ENCODE results near the gene PSMD12. TPM values are rescaled to one million over a fixed set of nuclear protein-coding genes. Genes with fewer than 3 reads are reported as not detected.

PSMD12 gene
- total RNA-seq, 1 experiment from 2014 or later = 60.0 TPM

DNA sequence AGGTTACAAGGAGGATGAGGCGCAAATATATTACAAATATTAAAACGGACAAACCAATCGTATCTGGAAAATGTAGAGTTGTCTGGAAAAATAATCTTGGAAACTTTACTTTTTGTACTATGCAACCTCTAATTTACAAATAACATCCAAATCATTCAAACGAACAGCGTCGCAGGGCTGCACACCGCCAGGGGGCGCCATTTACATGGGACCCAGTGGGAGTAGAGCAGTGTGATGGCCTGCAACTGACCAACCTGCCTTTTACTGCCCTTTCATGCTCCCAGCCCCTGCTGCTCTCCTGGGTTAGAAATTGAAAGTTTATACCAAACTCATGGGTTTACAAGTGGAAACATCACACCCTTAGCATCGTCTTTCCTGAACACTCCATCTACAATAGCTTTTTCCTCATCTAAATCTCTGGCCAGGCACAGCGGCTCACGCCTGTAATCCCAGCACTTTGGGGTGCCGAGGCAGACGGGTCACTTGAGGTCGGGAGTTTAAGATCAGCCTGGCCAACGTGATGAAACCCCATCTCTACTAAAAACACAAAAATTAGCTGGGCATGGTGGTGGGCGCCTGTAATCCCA lies 20.7 kb upstream of the PSMD12 start:
- peaks cover 10% of the 10 kb centered on the region for H3K79me2 ChIP-seq (ENCODE audit: low read length)

GRCh38 chr17:67385122-67385988 lies 19.0 kb upstream of the PSMD12 start:
- DNase-seq = no peak
- Histone ChIP-seq H3K36me3 (ENCODE audit: low read depth, low read length) (no peaks in the 10 kb centered on the region), H3K9ac (ENCODE audit: low read length) (no peak overlapping the region), H4K20me1 (ENCODE audit: low read length) (no peaks in the 10 kb centered on the region), H3K27ac (ENCODE audit: low read length) (no peak overlapping the region), H3K79me2 (ENCODE audit: low read length) (peaks cover 6% of the 10 kb centered on the region; the same call in 1 of the 2 replicates), H3F3A (ENCODE audit: low read length, unreplicated experiment) (no peaks in the 10 kb centered on the region), H3K4me2 (ENCODE audit: low read length) (no peak overlapping the region), H2AFZ (ENCODE audit: low read length) (no peak overlapping the region), H3K4me3 (ENCODE audit: low read length) (no peak overlapping the region), H3K27me3 (ENCODE audit: low read length) (no peaks in the 10 kb centered on the region), H3K9me2 (replicated peaks; ENCODE audit: low read length) (no peaks in the 10 kb centered on the region), H3K4me1 (ENCODE audit: insufficient read depth, low read length) (peaks cover 7% of the 10 kb centered on the region), H3K9me3 (ENCODE audit: low read length) (no peaks in the 10 kb centered on the region)
- ChIA-PET CTCF (interaction anchor here (0.6 kb wide), 2 partner anchors 35 to 223 kb away, joined by 3 read pairs; no protein-coding TSS in a partner anchor), POLR2A (ENCODE audit: unreplicated experiment) (no interaction called here)
- BruUV-seq (replicated peaks) = no TSS peak
- no peak for ATAC-seq
- intact Hi-C loops (cut with micrococcal nuclease) = no loop called here
- TF ChIP-seq EZH2 (IDR thresholded peaks at IDR 0.05; ENCODE audit: low read length, unreplicated experiment) (no peak), EZH2phosphoT487 (IDR thresholded peaks at IDR 0.05; ENCODE audit: borderline replicate concordance, low read length) (no peak), CTCF (conservative IDR thresholded peaks at IDR 0.05; ENCODE audit: low read depth, low read length) (no peak)

More for the DNA sequence above, 20.7 kb upstream of the PSMD12 start:
- peaks cover 20% of the 10 kb centered on the region for H3K4me1 ChIP-seq (ENCODE audit: insufficient read depth, low read length)
- H3F3A ChIP-seq (ENCODE audit: low read length, unreplicated experiment) = peaks cover 10% of the 10 kb centered on the region
- H3K27me3 ChIP-seq (ENCODE audit: low read length) = no peaks in the 10 kb centered on the region
- H2AFZ ChIP-seq (ENCODE audit: low read length) = no peak overlapping the region
- CTCF ChIA-PET = interaction anchor here (1.0 kb wide), 1 partner anchor 88 kb away, joined by 6 read pairs; no protein-coding TSS in a partner anchor
- H3K27ac ChIP-seq (ENCODE audit: low read length) = peak overlapping the region; percentile 17; the same call in 1 of the 2 replicates
- no peaks in the 10 kb centered on the region for H3K36me3 ChIP-seq (ENCODE audit: low read depth, low read length)
- H3K9me3 ChIP-seq (ENCODE audit: low read length) = no peaks in the 10 kb centered on the region
- H3K4me3 ChIP-seq (ENCODE audit: low read length) = no peak overlapping the region
- H3K9me2 ChIP-seq (replicated peaks; ENCODE audit: low read length) = no peaks in the 10 kb centered on the region
- ATAC-seq (no peak), DNase-seq (peak; percentile 74)
- peak; percentile 99 for TF ChIP-seq CTCF (conservative IDR thresholded peaks at IDR 0.05; ENCODE audit: low read depth, low read length)
- TF ChIP-seq EZH2phosphoT487 (IDR thresholded peaks at IDR 0.05; ENCODE audit: borderline replicate concordance, low read length) = no peak
- intact Hi-C loops (cut with micrococcal nuclease) = no loop called here
- no peak overlapping the region for H3K9ac ChIP-seq (ENCODE audit: low read length)
- no TSS peak for BruUV-seq (replicated peaks)
- H4K20me1 ChIP-seq (ENCODE audit: low read length) = no peaks in the 10 kb centered on the region
- H3K4me2 ChIP-seq (ENCODE audit: low read length) = no peak overlapping the region
- POLR2A ChIA-PET (ENCODE audit: unreplicated experiment) = interaction anchor here (0.6 kb wide), 1 partner anchor 227 kb away, joined by 8 read pairs; no protein-coding TSS in a partner anchor

DNA sequence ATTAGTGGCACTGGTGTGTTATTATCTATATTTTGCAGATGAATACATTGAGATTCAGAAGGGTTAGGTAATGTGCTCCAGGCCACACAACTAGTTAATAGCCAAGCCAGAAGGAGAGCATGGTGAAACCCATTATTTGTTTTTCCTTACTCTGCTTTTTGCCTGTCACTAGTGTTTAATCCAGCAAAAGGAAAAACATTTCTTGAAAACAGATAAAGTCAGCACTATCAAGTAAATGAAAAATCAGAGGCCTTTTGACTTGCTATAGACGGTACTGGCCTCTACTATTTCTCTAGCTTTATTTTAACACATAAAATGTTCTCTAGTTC lies 15.5 kb upstream of the PSMD12 start:
- Histone ChIP-seq H2AFZ (ENCODE audit: low read length) (no peak overlapping the region), H3K27ac (ENCODE audit: low read length) (no peak overlapping the region), H3K9ac (ENCODE audit: low read length) (no peak overlapping the region), H3K4me3 (ENCODE audit: low read length) (no peak overlapping the region), H3F3A (ENCODE audit: low read length, unreplicated experiment) (no peaks in the 10 kb centered on the region), H3K36me3 (ENCODE audit: low read depth, low read length) (no peaks in the 10 kb centered on the region), H3K9me2 (replicated peaks; ENCODE audit: low read length) (no peaks in the 10 kb centered on the region), H3K27me3 (ENCODE audit: low read length) (no peaks in the 10 kb centered on the region), H3K9me3 (ENCODE audit: low read length) (no peaks in the 10 kb centered on the region), H4K20me1 (ENCODE audit: low read length) (0 out of 2 replicates have a peak, but pooled peaks cover 4% of the 10 kb centered on the region), H3K4me2 (ENCODE audit: low read length) (no peak overlapping the region), H3K79me2 (ENCODE audit: low read length) (peaks cover 18% of the 10 kb centered on the region), H3K4me1 (ENCODE audit: insufficient read depth, low read length) (peaks cover 7% of the 10 kb centered on the region)
- DNase-seq (no peak), ATAC-seq (no peak)
- ChIA-PET POLR2A (ENCODE audit: unreplicated experiment) (no interaction called here), CTCF (no interaction called here)
- TF ChIP-seq EZH2 (IDR thresholded peaks at IDR 0.05; ENCODE audit: low read length, unreplicated experiment) = no peak
- TF ChIP-seq CTCF (conservative IDR thresholded peaks at IDR 0.05; ENCODE audit: low read depth, low read length) = no peak
- TF ChIP-seq EZH2phosphoT487 (IDR thresholded peaks at IDR 0.05; ENCODE audit: borderline replicate concordance, low read length) = no peak
- intact Hi-C loops (cut with micrococcal nuclease) = no loop called here
- BruUV-seq (replicated peaks) = no TSS peak

Measured in PC-3 (cell line).